Measurements from ENCODE around the gene USP43.

Gene USP43

GRCh38 chr17:9693755-9694154, 48.4 kb downstream of the USP43 start:
- Histone ChIP-seq H3K4me3 (ENCODE audit: low read length) (no peak overlapping the region), H3K27me3 (replicated peaks; ENCODE audit: insufficient read depth, low read length) (no peaks in the 10 kb centered on the region), H4K20me1 (ENCODE audit: insufficient read depth, low read length) (no peaks in the 10 kb centered on the region), H3K9ac (ENCODE audit: low read length) (no peak overlapping the region), H3K4me1 (ENCODE audit: low read length) (no peaks in the 10 kb centered on the region), H3K79me2 (ENCODE audit: low read length) (no peaks in the 10 kb centered on the region), H3F3A (ENCODE audit: insufficient read depth, low read length) (no peaks in the 10 kb centered on the region), H2AFZ (ENCODE audit: low read length) (no peak overlapping the region), H3K36me3 (replicated peaks; ENCODE audit: insufficient read depth, low read length) (no peaks in the 10 kb centered on the region), H3K4me2 (ENCODE audit: low read depth, low read length) (no peak overlapping the region), H3K27ac (ENCODE audit: low read length) (no peak overlapping the region), H3K9me3 (replicated peaks; ENCODE audit: insufficient read depth, low read length) (no peaks in the 10 kb centered on the region), H3K9me2 (replicated peaks; ENCODE audit: insufficient read depth, low read length) (no peaks in the 10 kb centered on the region)
- TF ChIP-seq, protein P1, sequence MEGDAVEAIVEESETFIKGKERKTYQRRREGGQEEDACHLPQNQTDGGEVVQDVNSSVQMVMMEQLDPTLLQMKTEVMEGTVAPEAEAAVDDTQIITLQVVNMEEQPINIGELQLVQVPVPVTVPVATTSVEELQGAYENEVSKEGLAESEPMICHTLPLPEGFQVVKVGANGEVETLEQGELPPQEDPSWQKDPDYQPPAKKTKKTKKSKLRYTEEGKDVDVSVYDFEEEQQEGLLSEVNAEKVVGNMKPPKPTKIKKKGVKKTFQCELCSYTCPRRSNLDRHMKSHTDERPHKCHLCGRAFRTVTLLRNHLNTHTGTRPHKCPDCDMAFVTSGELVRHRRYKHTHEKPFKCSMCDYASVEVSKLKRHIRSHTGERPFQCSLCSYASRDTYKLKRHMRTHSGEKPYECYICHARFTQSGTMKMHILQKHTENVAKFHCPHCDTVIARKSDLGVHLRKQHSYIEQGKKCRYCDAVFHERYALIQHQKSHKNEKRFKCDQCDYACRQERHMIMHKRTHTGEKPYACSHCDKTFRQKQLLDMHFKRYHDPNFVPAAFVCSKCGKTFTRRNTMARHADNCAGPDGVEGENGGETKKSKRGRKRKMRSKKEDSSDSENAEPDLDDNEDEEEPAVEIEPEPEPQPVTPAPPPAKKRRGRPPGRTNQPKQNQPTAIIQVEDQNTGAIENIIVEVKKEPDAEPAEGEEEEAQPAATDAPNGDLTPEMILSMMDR (IDR thresholded peaks at IDR 0.05; ENCODE audit: low read length): no peak
- TF ChIP-seq EZH2 (optimal IDR thresholded peaks at IDR 0.05; ENCODE audit: low read depth, low read length): no peak
- no peak for TF ChIP-seq EZH2phosphoT487 (IDR thresholded peaks at IDR 0.05; ENCODE audit: low read length)
- DNase-seq: no peak

DNA sequence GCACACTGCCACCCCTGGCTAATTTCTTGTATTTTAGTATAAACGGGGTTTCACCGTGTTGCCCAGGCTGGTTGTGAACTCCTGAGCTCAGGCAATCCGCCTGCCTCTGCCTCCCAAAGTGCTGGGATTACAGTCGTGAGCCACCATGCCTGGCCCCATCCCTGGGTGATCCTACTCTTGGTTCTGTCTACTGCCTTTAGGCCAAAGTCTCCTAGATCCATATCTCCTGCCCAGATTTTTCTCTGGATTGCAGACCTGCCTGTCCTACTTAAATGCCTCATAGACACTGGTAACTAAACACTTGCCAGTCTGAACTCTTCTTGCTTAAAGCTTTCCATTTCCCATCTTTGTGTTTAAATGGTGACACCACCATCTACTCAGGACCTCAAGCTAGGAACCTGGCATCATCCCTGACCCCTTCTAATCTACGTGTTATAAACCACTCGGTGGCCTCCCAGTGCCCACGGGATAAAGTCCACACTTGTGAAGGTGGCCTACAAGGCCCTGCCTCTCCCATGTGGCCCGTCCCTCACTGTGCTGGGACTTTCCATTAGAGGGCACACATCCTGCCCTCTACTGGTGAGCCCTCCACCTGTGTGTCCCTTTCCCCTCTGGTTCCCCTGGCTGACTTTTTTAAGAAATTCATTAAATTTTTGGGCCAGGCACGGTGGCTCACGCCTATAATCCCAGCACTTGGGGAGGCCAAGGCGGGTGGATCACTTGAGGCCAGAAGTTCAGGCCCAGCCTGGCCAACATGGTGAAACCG, 51.1 kb downstream of the USP43 start:
- H3K4me3 ChIP-seq (ENCODE audit: low read length): no peak overlapping the region
- no peak overlapping the region for H3K9ac ChIP-seq (ENCODE audit: low read length)
- no peaks in the 10 kb centered on the region for H4K20me1 ChIP-seq (ENCODE audit: insufficient read depth, low read length)
- H3K79me2 ChIP-seq (ENCODE audit: low read length): no peaks in the 10 kb centered on the region
- no peaks in the 10 kb centered on the region for H3K36me3 ChIP-seq (replicated peaks; ENCODE audit: insufficient read depth, low read length)
- no peak overlapping the region for H2AFZ ChIP-seq (ENCODE audit: low read length)
- no peak for DNase-seq
- no peak overlapping the region for H3K27ac ChIP-seq (ENCODE audit: low read length)
- H3K4me1 ChIP-seq (ENCODE audit: low read length): no peaks in the 10 kb centered on the region
- no peaks in the 10 kb centered on the region for H3K27me3 ChIP-seq (replicated peaks; ENCODE audit: insufficient read depth, low read length)
- no peak for TF ChIP-seq EZH2phosphoT487 (IDR thresholded peaks at IDR 0.05; ENCODE audit: low read length)
- TF ChIP-seq EZH2 (optimal IDR thresholded peaks at IDR 0.05; ENCODE audit: low read depth, low read length): no peak
- TF ChIP-seq, protein P1 (IDR thresholded peaks at IDR 0.05; ENCODE audit: low read length): no peak
- no peak overlapping the region for H3K4me2 ChIP-seq (ENCODE audit: low read depth, low read length)
- no peaks in the 10 kb centered on the region for H3K9me3 ChIP-seq (replicated peaks; ENCODE audit: insufficient read depth, low read length)
- H3K9me2 ChIP-seq (replicated peaks; ENCODE audit: insufficient read depth, low read length): no peaks in the 10 kb centered on the region
- H3F3A ChIP-seq (ENCODE audit: insufficient read depth, low read length): no peaks in the 10 kb centered on the region

GRCh38 chr17:9700136-9700535, 54.8 kb downstream of the USP43 start:
- no peaks in the 10 kb centered on the region for H3K4me1 ChIP-seq (ENCODE audit: low read length)
- no peaks in the 10 kb centered on the region for H3K9me2 ChIP-seq (replicated peaks; ENCODE audit: insufficient read depth, low read length)
- no peaks in the 10 kb centered on the region for H3K79me2 ChIP-seq (ENCODE audit: low read length)
- H3K9ac ChIP-seq (ENCODE audit: low read length): no peak overlapping the region
- H3K36me3 ChIP-seq (replicated peaks; ENCODE audit: insufficient read depth, low read length): no peaks in the 10 kb centered on the region
- no peaks in the 10 kb centered on the region for H4K20me1 ChIP-seq (ENCODE audit: insufficient read depth, low read length)
- TF ChIP-seq EZH2 (optimal IDR thresholded peaks at IDR 0.05; ENCODE audit: low read depth, low read length) (no peak), EZH2phosphoT487 (IDR thresholded peaks at IDR 0.05; ENCODE audit: low read length) (no peak)
- TF ChIP-seq, protein P1 (IDR thresholded peaks at IDR 0.05; ENCODE audit: low read length): no peak
- H3K4me3 ChIP-seq (ENCODE audit: low read length): no peak overlapping the region
- no peaks in the 10 kb centered on the region for H3F3A ChIP-seq (ENCODE audit: insufficient read depth, low read length)
- H3K9me3 ChIP-seq (replicated peaks; ENCODE audit: insufficient read depth, low read length): no peaks in the 10 kb centered on the region
- no peak for DNase-seq
- no peak overlapping the region for H2AFZ ChIP-seq (ENCODE audit: low read length)
- H3K4me2 ChIP-seq (ENCODE audit: low read depth, low read length): no peak overlapping the region
- no peaks in the 10 kb centered on the region for H3K27me3 ChIP-seq (replicated peaks; ENCODE audit: insufficient read depth, low read length)
- no peak overlapping the region for H3K27ac ChIP-seq (ENCODE audit: low read length)

All from MM.1S (cell line).